Lower lobe of right lung (tissue), 2 donors: ENCODE data around the gene FRMPD1. TPM values are rescaled to one million over a fixed set of nuclear protein-coding genes. Genes with fewer than 3 reads are reported as not detected.

ENCODE experiments used
- ATAC-seq, 2 donors: fragments of 200-7000 bp; cut with Tn5 transposase; one replicate each; pipeline ENCODE4 v1.9.1; 2020 to 2022; ENCODE audit warnings: mild to moderate bottlenecking in 2 of 2, moderate library complexity in 2 of 2
- DNase-seq: peaks from one replicate; pipeline ENCODE4 v3.0.0-alpha.2; 2020
- H3K27ac ChIP-seq: fragments of 200-600 bp; one replicate; pipeline ENCODE4 v1.8.0; 2022
- H3K27me3 ChIP-seq: fragments of 200-600 bp; one replicate; pipeline ENCODE4 v1.8.0; 2022; ENCODE audit warnings: low read depth
- H3K36me3 ChIP-seq: fragments of 200-600 bp; one replicate; pipeline ENCODE4 v1.8.0; 2022; ENCODE audit warnings: mild to moderate bottlenecking
- H3K4me1 ChIP-seq: fragments of 200-600 bp; one replicate; pipeline ENCODE4 v1.8.0; 2022
- H3K4me3 ChIP-seq: fragments of 200-600 bp; one replicate; pipeline ENCODE4 v1.8.0; 2022; ENCODE audit warnings: mild to moderate bottlenecking
- H3K9me3 ChIP-seq: fragments of 200-600 bp; one replicate; pipeline ENCODE4 v1.8.0; 2022
- CTCF ChIP-seq: fragments of 200-600 bp; IDR thresholded peaks from one replicate; pipeline ENCODE4 v1.8.0; 2022; ENCODE audit warnings: antibody characterized with exemption, mild to moderate bottlenecking
- intact Hi-C: fragments of 100-400 bp; cut with DNase I; formaldehyde crosslinking; loops from one replicate; pipeline ENCODE4 v1.11.0; 2022
- total RNA-seq: library from RNA; stranded (reverse); fragmentation: NEBNext Ultra II Directional; extraction: Animal tissue kit (Norgen Biotek cat#: 25700); gene quantifications from one replicate; pipeline ENCODE4 v1.2.1, GENCODE V29; 2021
- donor health status: DM: no; HTN: yes; CAD: no; lungs with severe emphysema.

FRMPD1 gene
- total RNA-seq, 1 donor from 2014 or later, result 0.06 TPM

DNA sequence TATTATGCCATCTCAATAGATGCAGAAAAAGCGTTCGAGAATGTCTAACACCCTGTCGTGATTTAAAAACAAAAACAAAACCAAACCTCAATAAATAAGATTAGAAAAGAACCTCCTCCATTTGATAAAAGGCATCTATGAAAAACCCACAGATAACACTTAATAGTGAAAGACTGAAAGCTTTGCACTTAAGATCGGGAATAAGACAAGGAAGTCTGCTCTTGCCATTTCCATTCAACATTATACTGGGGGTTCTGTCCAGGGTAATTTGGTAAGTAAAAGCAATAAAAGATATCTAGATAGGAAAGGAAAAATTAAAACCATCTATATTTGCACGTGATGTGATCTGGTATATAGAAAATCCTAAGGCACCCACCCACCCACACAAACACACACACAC is 141.4 kb downstream of the FRMPD1 start:
- DNase-seq, result no peak
- peaks cover 1% of the 10 kb centered on the region for H3K27me3 ChIP-seq
- no peaks in the 10 kb centered on the region for H3K4me1 ChIP-seq
- no peak overlapping the region for H3K4me3 ChIP-seq
- no peaks in the 10 kb centered on the region for H3K36me3 ChIP-seq
- H3K27ac ChIP-seq, result no peak overlapping the region
- ATAC-seq, result no peak
- TF ChIP-seq CTCF, result no peak
- intact Hi-C loops, result no loop called here
- no peaks in the 10 kb centered on the region for H3K9me3 ChIP-seq

- H3K27ac ChIP-seq, result no peak overlapping the region
- no peaks in the 10 kb centered on the region for H3K9me3 ChIP-seq
- no peak for TF ChIP-seq CTCF
- H3K27me3 ChIP-seq, result no peaks in the 10 kb centered on the region
- H3K4me3 ChIP-seq, result no peak overlapping the region
- no peaks in the 10 kb centered on the region for H3K36me3 ChIP-seq
- ATAC-seq (no peak), DNase-seq (no peak)
- H3K4me1 ChIP-seq, result peaks cover 8% of the 10 kb centered on the region
- intact Hi-C loops, result no loop called here
Measured at GRCh38 chr9:37796232-37796631, 145.5 kb downstream of the FRMPD1 start.

Other genes starting within 250 kb of the FRMPD1 start
- 64.8 TPM for gene GRHPR, start 228.3 kb upstream of the FRMPD1 start, total RNA-seq
- gene ZBTB5, start 185.5 kb upstream of the FRMPD1 start, total RNA-seq, result 9.2 TPM
- gene POLR1E, start 165.0 kb upstream of the FRMPD1 start, total RNA-seq, result 17.3 TPM
- 10.2 TPM for gene FBXO10, start 74.6 kb upstream of the FRMPD1 start, total RNA-seq
- gene TOMM5, start 58.4 kb upstream of the FRMPD1 start, total RNA-seq, result 59.5 TPM
- 8.8 TPM for gene TRMT10B, start 102.9 kb downstream of the FRMPD1 start, total RNA-seq
- gene EXOSC3, start 134.1 kb downstream of the FRMPD1 start, total RNA-seq, result 34.6 TPM
- 24.1 TPM for gene DCAF10, start 149.8 kb downstream of the FRMPD1 start, total RNA-seq